Measurements from ENCODE around the gene ZIC4. TPM values are rescaled to one million over a fixed set of nuclear protein-coding genes. Genes with fewer than 3 reads are reported as not detected.

Gene ZIC4
- polyA plus RNA-seq, 4 donors: 0.03 TPM; not detected in 3

- 18 to 29% (median 21%) methylated on average over 5 of the region's 5 CpGs for WGBS, 3 donors
- H3K27ac ChIP-seq (ENCODE audit: low read depth in 1 of 3, low read length in 2 of 3): no peak overlapping the region
- peaks cover 0 to 3% of the 10 kb centered on the region in 2 donors for H3K9me3 ChIP-seq (ENCODE audit: control insufficient read depth in 2 of 2, insufficient read depth in 1 of 2, low read depth in 1 of 2, low read length in 1 of 2)
- no peaks in the 10 kb centered on the region for H3K4me1 ChIP-seq (ENCODE audit: control insufficient read depth in 3 of 3, insufficient read depth in 2 of 3, low read depth in 1 of 3, low read length in 2 of 3)
- H3K4me3 ChIP-seq (ENCODE audit: low read depth in 1 of 3, low read length in 3 of 3): no peak overlapping the region
- peaks cover 0 to 87% (median 60%) of the 10 kb centered on the region in 3 donors for H3K27me3 ChIP-seq (ENCODE audit: control insufficient read depth in 3 of 3, insufficient read depth in 3 of 3, low read length in 3 of 3)
- H3K36me3 ChIP-seq (ENCODE audit: control insufficient read depth in 3 of 3, insufficient read depth in 2 of 3, low read depth in 1 of 3, low read length in 3 of 3): no peaks in the 10 kb centered on the region
- DNase-seq: no peak
- FAIRE-seq: no peak
Observed at GRCh38 chr3:147360051-147360439, 46.3 kb downstream of the ZIC4 start.

- no peak overlapping the region for H3K27ac ChIP-seq (ENCODE audit: low read depth in 1 of 3, low read length in 2 of 3)
- peaks cover 0 to 6% of the 10 kb centered on the region in 2 donors for H3K9me3 ChIP-seq (ENCODE audit: control insufficient read depth in 2 of 2, insufficient read depth in 1 of 2, low read depth in 1 of 2, low read length in 1 of 2)
- no peaks in the 10 kb centered on the region for H3K36me3 ChIP-seq (ENCODE audit: control insufficient read depth in 3 of 3, insufficient read depth in 2 of 3, low read depth in 1 of 3, low read length in 3 of 3)
- H3K4me1 ChIP-seq (ENCODE audit: control insufficient read depth in 3 of 3, insufficient read depth in 2 of 3, low read depth in 1 of 3, low read length in 2 of 3): no peaks in the 10 kb centered on the region
- no peak for DNase-seq
- no peak for FAIRE-seq
- 7 to 12% (median 9%) methylated on average over 45 of the region's 45 CpGs for WGBS, 3 donors
- H3K4me3 ChIP-seq (ENCODE audit: low read depth in 1 of 3, low read length in 3 of 3): no peak overlapping the region
- peaks cover 0 to 87% (median 60%) of the 10 kb centered on the region in 3 donors for H3K27me3 ChIP-seq (ENCODE audit: control insufficient read depth in 3 of 3, insufficient read depth in 3 of 3, low read length in 3 of 3)
Observed at GRCh38 chr3:147359177-147360050, 46.9 kb downstream of the ZIC4 start.

- H3K27ac ChIP-seq (ENCODE audit: low read depth in 1 of 3, low read length in 2 of 3): no peak overlapping the region
- DNase-seq (no peak), FAIRE-seq (no peak)
- peaks cover 0 to 82% (median 59%) of the 10 kb centered on the region in 3 donors for H3K27me3 ChIP-seq (ENCODE audit: control insufficient read depth in 3 of 3, insufficient read depth in 3 of 3, low read length in 3 of 3)
- no peak overlapping the region for H3K4me3 ChIP-seq (ENCODE audit: low read depth in 1 of 3, low read length in 3 of 3)
- H3K4me1 ChIP-seq (ENCODE audit: control insufficient read depth in 3 of 3, insufficient read depth in 2 of 3, low read depth in 1 of 3, low read length in 2 of 3): no peaks in the 10 kb centered on the region
- WGBS, 3 donors: 3 to 7% (median 5%) methylated on average over 9 of the region's 9 CpGs
- H3K9me3 ChIP-seq (ENCODE audit: control insufficient read depth in 2 of 2, insufficient read depth in 1 of 2, low read depth in 1 of 2, low read length in 1 of 2): peaks cover 0 to 6% of the 10 kb centered on the region in 2 donors
- H3K36me3 ChIP-seq (ENCODE audit: control insufficient read depth in 3 of 3, insufficient read depth in 2 of 3, low read depth in 1 of 3, low read length in 3 of 3): no peaks in the 10 kb centered on the region
Observed at GRCh38 chr3:147358144-147358992, 48.0 kb downstream of the ZIC4 start.

GRCh38 chr3:147356909-147357900 is 49.1 kb downstream of the ZIC4 start:
- no peak for DNase-seq
- Histone ChIP-seq H3K4me3 (ENCODE audit: low read depth in 1 of 3, low read length in 3 of 3) (no peak overlapping the region), H3K27ac (ENCODE audit: low read depth in 1 of 3, low read length in 2 of 3) (no peak overlapping the region), H3K27me3 (ENCODE audit: control insufficient read depth in 3 of 3, insufficient read depth in 3 of 3, low read length in 3 of 3) (peaks cover 0 to 83% (median 59%) of the 10 kb centered on the region in 3 donors), H3K4me1 (ENCODE audit: control insufficient read depth in 3 of 3, insufficient read depth in 2 of 3, low read depth in 1 of 3, low read length in 2 of 3) (no peaks in the 10 kb centered on the region), H3K36me3 (ENCODE audit: control insufficient read depth in 3 of 3, insufficient read depth in 2 of 3, low read depth in 1 of 3, low read length in 3 of 3) (no peaks in the 10 kb centered on the region), H3K9me3 (ENCODE audit: control insufficient read depth in 2 of 2, insufficient read depth in 1 of 2, low read depth in 1 of 2, low read length in 1 of 2) (peaks cover 0 to 6% of the 10 kb centered on the region in 2 donors)
- no peak for FAIRE-seq
- 7 to 12% (median 9%) methylated on average over 29 of the region's 29 CpGs for WGBS, 3 donors

- H3K4me3 ChIP-seq (ENCODE audit: low read depth in 1 of 3, low read length in 3 of 3): no peak overlapping the region
- H3K36me3 ChIP-seq (ENCODE audit: control insufficient read depth in 3 of 3, insufficient read depth in 2 of 3, low read depth in 1 of 3, low read length in 3 of 3): no peaks in the 10 kb centered on the region
- peaks cover 0 to 6% of the 10 kb centered on the region in 2 donors for H3K9me3 ChIP-seq (ENCODE audit: control insufficient read depth in 2 of 2, insufficient read depth in 1 of 2, low read depth in 1 of 2, low read length in 1 of 2)
- 5 to 9% (median 9%) methylated on average over 26 of the region's 26 CpGs for WGBS, 3 donors
- FAIRE-seq: no peak
- no peak overlapping the region for H3K27ac ChIP-seq (ENCODE audit: low read depth in 1 of 3, low read length in 2 of 3)
- no peak for DNase-seq
- peaks cover 0 to 76% (median 54%) of the 10 kb centered on the region in 3 donors for H3K27me3 ChIP-seq (ENCODE audit: control insufficient read depth in 3 of 3, insufficient read depth in 3 of 3, low read length in 3 of 3)
- H3K4me1 ChIP-seq (ENCODE audit: control insufficient read depth in 3 of 3, insufficient read depth in 2 of 3, low read depth in 1 of 3, low read length in 2 of 3): no peaks in the 10 kb centered on the region
Observed at GRCh38 chr3:147356145-147356908, 50.0 kb downstream of the ZIC4 start.

GRCh38 chr3:147355753-147356090 is 50.6 kb downstream of the ZIC4 start:
- H3K27ac ChIP-seq (ENCODE audit: low read depth in 1 of 3, low read length in 2 of 3): no peak overlapping the region
- FAIRE-seq (no peak), DNase-seq (no peak)
- peaks cover 0 to 6% of the 10 kb centered on the region in 2 donors for H3K9me3 ChIP-seq (ENCODE audit: control insufficient read depth in 2 of 2, insufficient read depth in 1 of 2, low read depth in 1 of 2, low read length in 1 of 2)
- WGBS, 3 donors: 6 to 12% (median 8%) methylated on average over 4 of the region's 4 CpGs
- no peak overlapping the region for H3K4me3 ChIP-seq (ENCODE audit: low read depth in 1 of 3, low read length in 3 of 3)
- no peaks in the 10 kb centered on the region for H3K4me1 ChIP-seq (ENCODE audit: control insufficient read depth in 3 of 3, insufficient read depth in 2 of 3, low read depth in 1 of 3, low read length in 2 of 3)
- H3K36me3 ChIP-seq (ENCODE audit: control insufficient read depth in 3 of 3, insufficient read depth in 2 of 3, low read depth in 1 of 3, low read length in 3 of 3): no peaks in the 10 kb centered on the region
- H3K27me3 ChIP-seq (ENCODE audit: control insufficient read depth in 3 of 3, insufficient read depth in 3 of 3, low read length in 3 of 3): peaks cover 0 to 72% (median 54%) of the 10 kb centered on the region in 3 donors

GRCh38 chr3:147355084-147355752 is 51.1 kb downstream of the ZIC4 start:
- H3K27me3 ChIP-seq (ENCODE audit: control insufficient read depth in 3 of 3, insufficient read depth in 3 of 3, low read length in 3 of 3): peaks cover 0 to 67% (median 50%) of the 10 kb centered on the region in 3 donors
- H3K9me3 ChIP-seq (ENCODE audit: control insufficient read depth in 2 of 2, insufficient read depth in 1 of 2, low read depth in 1 of 2, low read length in 1 of 2): peaks cover 0 to 6% of the 10 kb centered on the region in 2 donors
- H3K4me3 ChIP-seq (ENCODE audit: low read depth in 1 of 3, low read length in 3 of 3): no peak overlapping the region
- no peak for FAIRE-seq
- no peak overlapping the region for H3K27ac ChIP-seq (ENCODE audit: low read depth in 1 of 3, low read length in 2 of 3)
- H3K4me1 ChIP-seq (ENCODE audit: control insufficient read depth in 3 of 3, insufficient read depth in 2 of 3, low read depth in 1 of 3, low read length in 2 of 3): no peaks in the 10 kb centered on the region
- DNase-seq: no peak
- no peaks in the 10 kb centered on the region for H3K36me3 ChIP-seq (ENCODE audit: control insufficient read depth in 3 of 3, insufficient read depth in 2 of 3, low read depth in 1 of 3, low read length in 3 of 3)
- 7 to 14% (median 12%) methylated on average over 18 of the region's 18 CpGs for WGBS, 3 donors

All from small intestine (tissue), 7 donors.